OCI-LY7 (cell line): ENCODE measurements around the gene OR11A1.

Experiments
- CTCF ChIP-seq: fragments of 200-600 bp; sonication (generic); conservative IDR thresholded peaks from 2 replicates; pipeline ENCODE4 v1.5.1; 2014; ENCODE audit warnings: mild to moderate bottlenecking, antibody characterized with exemption, low read length, moderate library complexity, mixed read lengths
- EZH2phosphoT487 ChIP-seq: fragments of 200-600 bp; sonication (generic); IDR thresholded peaks from 2 replicates; pipeline ENCODE4 v1.6.1; 2018; ENCODE audit warnings: low read depth, borderline replicate concordance, mild to moderate bottlenecking, mixed run types, antibody characterized with exemption, low read length, moderate library complexity, mixed read lengths

- TF ChIP-seq CTCF (no peak), EZH2phosphoT487 (no peak)
These were observed 48.9 kb upstream of the OR11A1 start for GRCh38 chr6:29505808-29506207.
